ENCODE results near the gene DNAJC17. TPM values are rescaled to one million over a fixed set of nuclear protein-coding genes. Genes with fewer than 3 reads are reported as not detected.

Gene DNAJC17
- polyA plus RNA-seq, 2 of the 4 experiments (the other 2 are of a cell fraction): 22.3 to 24.4 TPM

DNA sequence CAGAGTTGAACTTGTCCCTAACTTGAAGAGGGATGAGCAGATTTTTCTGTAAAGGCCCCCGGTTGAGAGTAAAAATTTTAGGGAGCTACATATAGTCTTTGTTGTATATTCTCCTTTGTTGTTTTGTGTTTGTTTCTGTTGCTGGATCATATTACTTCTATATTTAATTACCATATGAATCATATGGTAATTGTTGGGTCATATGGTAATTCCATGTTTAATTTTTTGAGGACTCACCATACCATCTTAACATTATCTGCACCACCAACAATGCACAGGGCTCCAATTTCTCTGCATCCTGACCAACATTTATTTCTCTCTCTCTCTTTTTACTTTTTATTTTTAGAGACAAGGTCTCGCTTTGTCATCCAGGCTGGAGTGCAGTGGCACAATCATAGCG lies 7.8 kb downstream of the DNAJC17 start (continued):
- TF ChIP-seq, protein P1, sequence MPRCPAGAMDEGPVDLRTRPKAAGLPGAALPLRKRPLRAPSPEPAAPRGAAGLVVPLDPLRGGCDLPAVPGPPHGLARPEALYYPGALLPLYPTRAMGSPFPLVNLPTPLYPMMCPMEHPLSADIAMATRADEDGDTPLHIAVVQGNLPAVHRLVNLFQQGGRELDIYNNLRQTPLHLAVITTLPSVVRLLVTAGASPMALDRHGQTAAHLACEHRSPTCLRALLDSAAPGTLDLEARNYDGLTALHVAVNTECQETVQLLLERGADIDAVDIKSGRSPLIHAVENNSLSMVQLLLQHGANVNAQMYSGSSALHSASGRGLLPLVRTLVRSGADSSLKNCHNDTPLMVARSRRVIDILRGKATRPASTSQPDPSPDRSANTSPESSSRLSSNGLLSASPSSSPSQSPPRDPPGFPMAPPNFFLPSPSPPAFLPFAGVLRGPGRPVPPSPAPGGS (IDR thresholded peaks at IDR 0.05): no peak
- TF ChIP-seq NFE2L2 (conservative IDR thresholded peaks at IDR 0.05; ENCODE audit: low read length): no peak

DNA sequence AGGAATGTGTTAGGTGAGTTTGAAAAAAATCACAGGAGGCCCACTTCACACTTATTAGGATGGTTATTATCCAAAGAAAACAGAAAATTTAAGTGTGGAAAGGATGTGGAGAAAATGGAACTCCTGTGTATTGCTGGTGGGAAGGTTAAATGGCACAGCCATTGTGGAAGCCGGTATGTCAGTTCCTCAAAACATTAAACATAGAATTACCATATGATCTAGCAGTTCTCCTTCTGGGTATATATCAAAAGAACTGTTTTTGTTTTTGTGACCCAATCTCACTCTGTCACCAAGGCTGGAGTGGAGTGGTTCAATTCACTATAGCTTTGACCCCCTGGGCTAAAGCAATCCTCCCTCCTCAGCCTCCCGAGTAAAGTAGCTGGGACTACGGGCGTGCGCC lies 10.8 kb downstream of the DNAJC17 start:
- TF ChIP-seq, protein P2, sequence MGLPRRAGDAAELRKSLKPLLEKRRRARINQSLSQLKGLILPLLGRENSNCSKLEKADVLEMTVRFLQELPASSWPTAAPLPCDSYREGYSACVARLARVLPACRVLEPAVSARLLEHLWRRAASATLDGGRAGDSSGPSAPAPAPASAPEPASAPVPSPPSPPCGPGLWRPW (IDR thresholded peaks at IDR 0.05): no peak
- no peak for TF ChIP-seq HDAC2 (IDR thresholded peaks at IDR 0.05)
- TF ChIP-seq, protein P3, sequence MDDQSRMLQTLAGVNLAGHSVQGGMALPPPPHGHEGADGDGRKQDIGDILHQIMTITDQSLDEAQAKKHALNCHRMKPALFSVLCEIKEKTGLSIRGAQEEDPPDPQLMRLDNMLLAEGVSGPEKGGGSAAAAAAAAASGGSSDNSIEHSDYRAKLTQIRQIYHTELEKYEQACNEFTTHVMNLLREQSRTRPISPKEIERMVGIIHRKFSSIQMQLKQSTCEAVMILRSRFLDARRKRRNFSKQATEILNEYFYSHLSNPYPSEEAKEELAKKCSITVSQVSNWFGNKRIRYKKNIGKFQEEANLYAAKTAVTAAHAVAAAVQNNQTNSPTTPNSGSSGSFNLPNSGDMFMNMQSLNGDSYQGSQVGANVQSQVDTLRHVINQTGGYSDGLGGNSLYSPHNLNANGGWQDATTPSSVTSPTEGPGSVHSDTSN (IDR thresholded peaks at IDR 0.05): no peak
- no peak for TF ChIP-seq NPAS2 (CRISPR knock-in tag; IDR thresholded peaks at IDR 0.05; ENCODE audit: borderline replicate concordance)
- CTCF ChIA-PET: interaction anchor here (0.6 to 1.7 kb wide), 4 partner anchors 10 to 246 kb away, joined by 3 to 4 read pairs (median 4); no protein-coding TSS in a partner anchor
- ATAC-seq: no peak
- Histone ChIP-seq H3K4me2 (0 out of 3 replicates have a peak overlapping the region, but pooled peaks have one; percentile 13), H3K4me3 (no peak overlapping the region), H3K9me3 (no peaks in the 10 kb centered on the region), H3K27ac (peak overlapping the region in 1 of 2 experiments; percentile 47; a peak in 2 of 6 replicates), H3K4me1 (peaks cover 47% of the 10 kb centered on the region)
- FAIRE-seq: no peak
- POLR2A ChIA-PET: no interaction called here
- DNase-seq (ENCODE audit: low read depth in 1 of 2, low spot score in 1 of 2): no peak
- 94% methylated on average over 5 of the region's 5 CpGs for WGBS (ENCODE audit: missing lambda C conversion rate)

DNA sequence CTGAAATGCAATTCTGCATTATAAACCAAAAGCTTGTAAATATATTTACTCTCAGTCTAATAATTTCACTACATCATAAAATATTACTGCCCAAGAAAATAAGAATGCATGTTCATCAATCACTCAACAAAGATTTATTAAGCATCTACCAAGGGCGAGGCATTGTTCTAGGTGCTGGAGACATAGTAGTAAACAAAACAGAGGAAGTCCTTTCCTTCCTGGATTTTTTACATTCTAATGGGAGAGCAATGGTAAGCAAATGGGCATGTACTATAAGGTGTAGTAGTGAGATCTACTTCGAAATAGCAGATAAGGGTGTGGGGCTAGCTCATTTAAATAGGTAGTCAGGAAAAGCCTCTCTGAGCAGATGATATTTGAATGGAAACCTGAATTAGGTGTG lies 11.2 kb downstream of the DNAJC17 start:
- H3K4me3 ChIP-seq: no peak overlapping the region

DNA sequence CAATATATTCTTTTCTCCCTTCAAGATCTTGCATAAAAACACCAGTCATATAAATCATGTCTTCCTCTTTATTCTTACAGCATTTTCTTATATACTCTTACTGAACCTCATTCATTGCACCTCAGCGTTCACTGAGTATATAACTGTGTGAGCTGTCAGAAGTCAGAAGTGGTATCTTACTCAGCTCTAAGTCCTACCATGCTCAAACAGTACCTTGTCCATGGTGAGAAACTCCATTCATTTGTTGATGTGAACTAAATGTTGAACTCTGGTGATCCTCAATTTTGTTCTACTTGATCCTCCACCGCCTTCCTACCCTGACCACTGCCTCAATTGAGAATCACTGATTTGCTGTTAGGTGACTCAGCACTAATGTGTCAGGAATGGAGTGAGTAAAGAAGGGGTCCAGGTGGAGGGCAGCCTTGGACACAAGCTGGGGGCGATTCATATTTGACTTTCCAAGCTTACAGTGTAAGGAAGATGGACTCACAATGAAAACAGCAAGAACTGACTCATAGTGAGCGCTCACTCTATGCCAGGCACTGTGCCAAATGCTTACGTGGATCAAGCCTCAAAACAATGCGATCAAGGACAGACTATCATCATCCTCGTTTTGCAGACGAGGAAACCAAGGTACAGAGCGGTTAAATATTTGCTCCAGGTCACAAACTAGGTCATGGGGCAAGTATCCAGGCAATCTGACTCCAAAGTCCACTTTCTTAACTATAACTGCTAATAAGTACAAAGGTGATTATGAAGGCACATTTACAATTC lies 13.9 kb downstream of the DNAJC17 start:
- H3K27ac ChIP-seq: peak overlapping the region; percentile 70 to 85
- H3K4me1 ChIP-seq: peaks cover 53% of the 10 kb centered on the region
- H3K4me2 ChIP-seq: peak overlapping the region; percentile 73
- ATAC-seq (peak; percentile 88 to 91), DNase-seq (ENCODE audit: low read depth in 1 of 2, low spot score in 1 of 2) (peak; percentile 26 to 91), FAIRE-seq (no peak)
- POLR2A ChIA-PET: no interaction called here
- WGBS (ENCODE audit: missing lambda C conversion rate): 10% methylated on average over 9 of the region's 9 CpGs
- H3K9me3 ChIP-seq: no peaks in the 10 kb centered on the region
- CTCF ChIA-PET: interaction anchor here (1.3 to 1.7 kb wide), 3 partner anchors 11 to 64 kb away, joined by 3 to 4 read pairs (median 4); no protein-coding TSS in a partner anchor
- no peak overlapping the region for H3K4me3 ChIP-seq
- TF ChIP-seq POLR2A (IDR thresholded peaks at IDR 0.05; ENCODE audit: low read length) (no peak), EHF (CRISPR knock-in tag; IDR thresholded peaks at IDR 0.05) (no peak), FOSL2 (IDR thresholded peaks at IDR 0.05) (peak; percentile 49), FOSL2 (CRISPR knock-in tag; IDR thresholded peaks at IDR 0.05) (peak; percentile 76), GATA3 (IDR thresholded peaks at IDR 0.05; ENCODE audit: borderline replicate concordance) (peak; percentile 67; the same call in 1 of the 2 replicates), HOXA7 (CRISPR knock-in tag; IDR thresholded peaks at IDR 0.05) (no peak), HDAC2 (IDR thresholded peaks at IDR 0.05) (no peak), ZNF302 (CRISPR knock-in tag; IDR thresholded peaks at IDR 0.05) (no peak), CBX2 (IDR thresholded peaks at IDR 0.05; ENCODE audit: borderline replicate concordance, low read depth) (no peak), CBX8 (IDR thresholded peaks at IDR 0.05) (no peak), MAZ (IDR thresholded peaks at IDR 0.05; ENCODE audit: borderline replicate concordance, low read depth, low read length) (no peak), ZFP36 (IDR thresholded peaks at IDR 0.05; ENCODE audit: borderline replicate concordance, partially characterized antibody) (no peak), ZSCAN20 (CRISPR knock-in tag; IDR thresholded peaks at IDR 0.05) (no peak)
- TF ChIP-seq, protein P1 (IDR thresholded peaks at IDR 0.05): no peak
- TF ChIP-seq, protein P4, sequence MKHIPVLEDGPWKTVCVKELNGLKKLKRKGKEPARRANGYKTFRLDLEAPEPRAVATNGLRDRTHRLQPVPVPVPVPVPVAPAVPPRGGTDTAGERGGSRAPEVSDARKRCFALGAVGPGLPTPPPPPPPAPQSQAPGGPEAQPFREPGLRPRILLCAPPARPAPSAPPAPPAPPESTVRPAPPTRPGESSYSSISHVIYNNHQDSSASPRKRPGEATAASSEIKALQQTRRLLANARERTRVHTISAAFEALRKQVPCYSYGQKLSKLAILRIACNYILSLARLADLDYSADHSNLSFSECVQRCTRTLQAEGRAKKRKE (CRISPR knock-in tag; IDR thresholded peaks at IDR 0.05; ENCODE audit: low read depth): no peak
- TF ChIP-seq, protein P5, sequence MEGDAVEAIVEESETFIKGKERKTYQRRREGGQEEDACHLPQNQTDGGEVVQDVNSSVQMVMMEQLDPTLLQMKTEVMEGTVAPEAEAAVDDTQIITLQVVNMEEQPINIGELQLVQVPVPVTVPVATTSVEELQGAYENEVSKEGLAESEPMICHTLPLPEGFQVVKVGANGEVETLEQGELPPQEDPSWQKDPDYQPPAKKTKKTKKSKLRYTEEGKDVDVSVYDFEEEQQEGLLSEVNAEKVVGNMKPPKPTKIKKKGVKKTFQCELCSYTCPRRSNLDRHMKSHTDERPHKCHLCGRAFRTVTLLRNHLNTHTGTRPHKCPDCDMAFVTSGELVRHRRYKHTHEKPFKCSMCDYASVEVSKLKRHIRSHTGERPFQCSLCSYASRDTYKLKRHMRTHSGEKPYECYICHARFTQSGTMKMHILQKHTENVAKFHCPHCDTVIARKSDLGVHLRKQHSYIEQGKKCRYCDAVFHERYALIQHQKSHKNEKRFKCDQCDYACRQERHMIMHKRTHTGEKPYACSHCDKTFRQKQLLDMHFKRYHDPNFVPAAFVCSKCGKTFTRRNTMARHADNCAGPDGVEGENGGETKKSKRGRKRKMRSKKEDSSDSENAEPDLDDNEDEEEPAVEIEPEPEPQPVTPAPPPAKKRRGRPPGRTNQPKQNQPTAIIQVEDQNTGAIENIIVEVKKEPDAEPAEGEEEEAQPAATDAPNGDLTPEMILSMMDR (IDR thresholded peaks at IDR 0.05): no peak
- TF ChIP-seq, protein P6, sequence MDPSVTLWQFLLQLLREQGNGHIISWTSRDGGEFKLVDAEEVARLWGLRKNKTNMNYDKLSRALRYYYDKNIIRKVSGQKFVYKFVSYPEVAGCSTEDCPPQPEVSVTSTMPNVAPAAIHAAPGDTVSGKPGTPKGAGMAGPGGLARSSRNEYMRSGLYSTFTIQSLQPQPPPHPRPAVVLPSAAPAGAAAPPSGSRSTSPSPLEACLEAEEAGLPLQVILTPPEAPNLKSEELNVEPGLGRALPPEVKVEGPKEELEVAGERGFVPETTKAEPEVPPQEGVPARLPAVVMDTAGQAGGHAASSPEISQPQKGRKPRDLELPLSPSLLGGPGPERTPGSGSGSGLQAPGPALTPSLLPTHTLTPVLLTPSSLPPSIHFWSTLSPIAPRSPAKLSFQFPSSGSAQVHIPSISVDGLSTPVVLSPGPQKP (IDR thresholded peaks at IDR 0.05; ENCODE audit: low read depth, low read length): no peak

More for the DNA sequence above, 11.2 kb downstream of the DNAJC17 start:
- H3K4me1 ChIP-seq: peaks cover 50% of the 10 kb centered on the region
- 0 out of 3 replicates have a peak overlapping the region, but pooled peaks have one; percentile 13 for H3K4me2 ChIP-seq
- ATAC-seq: no peak; a peak in 1 of 6 replicates
- peak overlapping the region in 1 of 2 experiments; percentile 85; a peak in 3 of 6 replicates for H3K27ac ChIP-seq
- WGBS (ENCODE audit: missing lambda C conversion rate): 56% methylated on average over 2 of the region's 2 CpGs
- no peaks in the 10 kb centered on the region for H3K9me3 ChIP-seq
- no peak for FAIRE-seq
- ChIA-PET CTCF (interaction anchor here (1.3 to 1.7 kb wide), 2 partner anchors 9 to 63 kb away, joined by 3 to 4 read pairs; no protein-coding TSS in a partner anchor), POLR2A (no interaction called here)
- peak in 1 of 2 experiments; percentile 18 for DNase-seq (ENCODE audit: low read depth in 1 of 2, low spot score in 1 of 2)
- TF ChIP-seq ZNF302 (CRISPR knock-in tag; IDR thresholded peaks at IDR 0.05) (no peak), RCOR1 (IDR thresholded peaks at IDR 0.05; ENCODE audit: low read depth, low read length) (no peak), SMC3 (IDR thresholded peaks at IDR 0.05) (no peak)

All from A549 (cell line).